Thoracic aorta (tissue), 2 donors: ENCODE measurements around the gene PSMB10. TPM values are rescaled to one million over a fixed set of nuclear protein-coding genes. Genes with fewer than 3 reads are reported as not detected.

Source experiments
- ATAC-seq: fragments of 150-250 bp; one replicate; pipeline ENCODE4 v1.8.0; 2017; ENCODE audit warnings: low read depth; ENCODE audit not compliant: insufficient number of reproducible peaks, low FRiP score
- DNase-seq: peaks from one replicate; pipeline ENCODE4 v3.0.0-alpha.2; 2020; ENCODE audit warnings: low spot score
- H3K27ac ChIP-seq, 2 donors: fragments of 200-600 bp; sonication (generic); 1 replicate in 1 of 2; 2 replicates in 1 of 2; pipeline ENCODE4 v1.5.1; 2016; ENCODE audit warnings: mild to moderate bottlenecking in 2 of 2, moderate library complexity in 2 of 2
- H3K27me3 ChIP-seq: fragments of 200-600 bp; sonication (generic); replicated peaks from 2 replicates; pipeline ENCODE4 v1.6.0; 2016; ENCODE audit warnings: mild to moderate bottlenecking; ENCODE audit not compliant: insufficient read depth
- H3K36me3 ChIP-seq: fragments of 200-600 bp; sonication (generic); one replicate; pipeline ENCODE4 v1.5.1; 2016
- H3K4me1 ChIP-seq, 2 donors: fragments of 200-600 bp; sonication (generic); 1 replicate in 1 of 2; 2 replicates in 1 of 2; pipeline versions ENCODE4 v1.5.1 to v1.6.0; 2016; ENCODE audit warnings: low read depth in 2 of 2, mild to moderate bottlenecking in 1 of 2; ENCODE audit not compliant: control insufficient read depth in 1 of 2
- H3K4me3 ChIP-seq: fragments of 200-600 bp; sonication (generic); 2 replicates; pipeline ENCODE4 v1.5.1; 2016; ENCODE audit warnings: mild to moderate bottlenecking
- H3K9me3 ChIP-seq: fragments of 200-600 bp; sonication (generic); 2 replicates; pipeline ENCODE4 v1.5.1; 2016
- total RNA-seq, 2 donors: library from RNA; depleted of rRNA; stranded (reverse); fragments of >200 nt; gene quantifications; one replicate each; pipeline versions ENCODE4 v1.1.0 to v1.2.3, GENCODE V29; 2016
- TF ChIP-seq, protein P1 (sequence below): fragments of 200-600 bp; sonication (generic); IDR thresholded peaks from one replicate; pipeline ENCODE4 v1.5.1; 2019; ENCODE audit warnings: antibody characterized with exemption

The PSMB10 gene
- total RNA-seq: 10 to 100 TPM; 19.8 to 52.7 TPM

- H3K27me3 ChIP-seq: no peaks in the 10 kb centered on the region
- TF ChIP-seq, protein P1, sequence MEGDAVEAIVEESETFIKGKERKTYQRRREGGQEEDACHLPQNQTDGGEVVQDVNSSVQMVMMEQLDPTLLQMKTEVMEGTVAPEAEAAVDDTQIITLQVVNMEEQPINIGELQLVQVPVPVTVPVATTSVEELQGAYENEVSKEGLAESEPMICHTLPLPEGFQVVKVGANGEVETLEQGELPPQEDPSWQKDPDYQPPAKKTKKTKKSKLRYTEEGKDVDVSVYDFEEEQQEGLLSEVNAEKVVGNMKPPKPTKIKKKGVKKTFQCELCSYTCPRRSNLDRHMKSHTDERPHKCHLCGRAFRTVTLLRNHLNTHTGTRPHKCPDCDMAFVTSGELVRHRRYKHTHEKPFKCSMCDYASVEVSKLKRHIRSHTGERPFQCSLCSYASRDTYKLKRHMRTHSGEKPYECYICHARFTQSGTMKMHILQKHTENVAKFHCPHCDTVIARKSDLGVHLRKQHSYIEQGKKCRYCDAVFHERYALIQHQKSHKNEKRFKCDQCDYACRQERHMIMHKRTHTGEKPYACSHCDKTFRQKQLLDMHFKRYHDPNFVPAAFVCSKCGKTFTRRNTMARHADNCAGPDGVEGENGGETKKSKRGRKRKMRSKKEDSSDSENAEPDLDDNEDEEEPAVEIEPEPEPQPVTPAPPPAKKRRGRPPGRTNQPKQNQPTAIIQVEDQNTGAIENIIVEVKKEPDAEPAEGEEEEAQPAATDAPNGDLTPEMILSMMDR: no peak
- peaks cover 17 to 21% of the 10 kb centered on the region in 2 donors for H3K4me1 ChIP-seq
- peaks cover 13% of the 10 kb centered on the region for H3K36me3 ChIP-seq
- ATAC-seq (peak; percentile 4), DNase-seq (no peak)
- H3K27ac ChIP-seq: peak within 1 kb of the TSS; percentile 87 to 89
- no peaks in the 10 kb centered on the region for H3K9me3 ChIP-seq
- peak within 1 kb of the TSS; percentile 100 for H3K4me3 ChIP-seq
These were observed at the start of gene PSMB10 for GRCh38 chr16:67936124-67936879. Gene PSMB10 (minus strand): TSS chr16:67936850. CDS start chr16:67936749, 101 bp downstream.

GRCh38 chr16:67982011-67982696 lies 45.5 kb upstream of the PSMB10 start:
- TF ChIP-seq, protein P1: no peak
- no peak for DNase-seq
- Histone ChIP-seq H3K4me3 (no peak overlapping the region), H3K36me3 (no peaks in the 10 kb centered on the region), H3K9me3 (no peaks in the 10 kb centered on the region), H3K4me1 (no peaks in the 10 kb centered on the region), H3K27me3 (no peaks in the 10 kb centered on the region), H3K27ac (no peak overlapping the region)
- no peak for ATAC-seq

DNA sequence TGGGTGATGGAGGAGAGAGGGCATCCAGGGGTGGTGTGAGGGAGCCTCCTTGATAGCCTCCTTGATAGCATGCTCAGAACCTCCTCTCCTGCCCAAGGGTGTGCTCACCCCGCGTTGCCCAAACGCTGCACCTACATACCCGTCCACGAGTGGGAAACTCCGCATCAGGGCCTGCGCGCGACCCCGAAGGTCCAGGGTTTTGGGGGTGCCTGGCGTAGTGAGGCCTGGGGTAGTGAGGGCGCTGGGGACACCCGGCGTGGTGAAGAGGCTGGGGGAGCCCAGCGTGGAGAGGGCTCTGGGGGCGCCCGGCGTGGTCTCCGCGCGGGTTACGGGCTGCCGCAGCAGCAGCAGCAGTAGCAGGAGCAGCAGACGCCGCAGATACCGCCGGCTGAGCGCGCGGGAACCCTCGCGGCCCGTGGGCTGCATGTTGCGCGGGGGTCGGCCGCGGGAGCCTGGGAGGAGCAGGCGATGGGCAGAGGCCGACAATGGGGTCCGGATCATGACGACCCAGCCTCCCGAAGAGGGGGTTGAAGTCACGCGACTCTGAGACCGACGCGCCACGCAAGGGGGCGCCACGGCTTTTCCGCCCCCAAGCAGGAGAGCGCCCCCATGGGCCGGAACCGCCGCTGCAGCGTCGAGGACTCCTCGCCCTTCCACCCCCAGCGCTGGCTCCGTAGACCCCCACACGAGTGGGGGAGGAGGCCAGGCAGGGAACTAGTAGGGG lies 43.5 kb upstream of the PSMB10 start, which contains the start of gene DPEP3:
Gene DPEP3 (minus strand): TSS at position 545 of the 724 bp plus-strand sequence. CDS start 119 bp downstream, at position 426.
- Histone ChIP-seq H3K9me3 (no peaks in the 10 kb centered on the region), H3K4me3 (no peak within 1 kb of the TSS), H3K4me1 (no peaks in the 10 kb centered on the region), H3K27me3 (no peaks in the 10 kb centered on the region), H3K27ac (no peak within 1 kb of the TSS), H3K36me3 (no peaks in the 10 kb centered on the region)
- DNase-seq (no peak), ATAC-seq (no peak)
- TF ChIP-seq, protein P1: no peak

DNA sequence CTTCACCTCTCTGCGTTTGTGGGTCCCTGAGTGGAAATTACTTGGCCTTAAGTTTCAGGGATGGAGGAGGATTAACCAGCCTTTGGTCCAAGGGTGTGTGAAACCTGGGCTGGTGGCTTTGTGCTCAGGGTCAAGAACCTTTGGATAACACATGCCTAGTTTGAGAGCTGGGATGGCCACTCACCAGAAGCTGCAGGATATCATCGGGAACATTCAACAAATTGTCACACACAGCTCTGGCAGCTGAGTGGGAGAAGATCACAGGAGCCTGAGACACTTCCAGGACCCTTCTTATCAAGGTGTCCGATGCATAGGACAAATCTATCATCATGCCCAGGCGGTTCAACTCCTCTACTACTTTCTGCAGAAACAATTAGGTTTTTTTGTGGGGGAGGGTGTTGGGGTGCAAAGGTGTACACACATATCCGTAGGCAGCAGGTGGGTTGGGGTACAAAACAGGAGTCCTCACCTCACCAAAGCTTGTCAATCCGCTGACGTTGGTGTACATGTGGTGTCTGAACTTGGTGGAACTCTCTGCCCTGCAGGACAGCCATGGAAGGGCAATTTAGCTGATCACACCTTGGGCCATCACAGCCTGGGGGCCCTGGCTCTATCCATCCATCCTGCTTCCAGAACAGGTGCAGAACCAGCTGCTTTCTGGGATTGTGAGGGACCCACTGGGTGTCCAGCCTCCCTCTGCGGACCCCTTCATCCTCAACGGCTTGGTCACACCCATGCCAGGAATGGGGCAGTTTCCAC lies 41.0 kb upstream of the PSMB10 start:
- DNase-seq (no peak), ATAC-seq (no peak)
- no peak overlapping the region for H3K27ac ChIP-seq
- H3K36me3 ChIP-seq: no peaks in the 10 kb centered on the region
- H3K4me3 ChIP-seq: no peak overlapping the region
- TF ChIP-seq, protein P1: no peak
- no peaks in the 10 kb centered on the region for H3K4me1 ChIP-seq
- no peaks in the 10 kb centered on the region for H3K9me3 ChIP-seq
- H3K27me3 ChIP-seq: no peaks in the 10 kb centered on the region
